ACHN (cell line): Measurements from ENCODE around the gene MEGF11.

Source experiments
- DNase-seq: peaks from one replicate; pipeline ENCODE4 v3.0.0-alpha.2; 2015
- in situ Hi-C: cut with HindIII; loops from 2 replicates; pipeline ENCODE4 v1.10.0; 2017; ENCODE audit warnings: low sequenced_read_pairs, low pct_ligation_motif_present, low pct_unique_long_range_greater_than_20kb

MEGF11 gene

DNA sequence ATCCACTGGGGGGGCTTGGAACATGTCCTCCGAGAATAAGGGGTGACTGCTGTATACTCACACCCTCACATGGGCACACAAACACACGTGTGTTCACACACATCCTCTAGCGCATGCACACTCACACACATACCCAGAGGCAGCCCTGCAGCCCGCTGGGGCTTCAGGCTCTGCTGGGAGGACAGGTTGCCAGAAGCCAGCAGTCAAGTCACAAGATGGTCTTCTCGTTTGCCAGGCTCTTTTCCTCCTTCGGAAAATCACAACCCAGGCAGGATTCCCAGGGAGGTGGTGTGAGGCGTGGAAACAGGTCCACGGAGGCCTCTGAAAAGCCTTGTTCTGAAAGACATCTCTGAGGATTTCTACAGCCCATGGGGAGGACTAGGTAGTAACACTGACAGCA lies 26.8 kb downstream of the MEGF11 start:
- no peak for DNase-seq
- in situ Hi-C loops, result no loop called here

DNA sequence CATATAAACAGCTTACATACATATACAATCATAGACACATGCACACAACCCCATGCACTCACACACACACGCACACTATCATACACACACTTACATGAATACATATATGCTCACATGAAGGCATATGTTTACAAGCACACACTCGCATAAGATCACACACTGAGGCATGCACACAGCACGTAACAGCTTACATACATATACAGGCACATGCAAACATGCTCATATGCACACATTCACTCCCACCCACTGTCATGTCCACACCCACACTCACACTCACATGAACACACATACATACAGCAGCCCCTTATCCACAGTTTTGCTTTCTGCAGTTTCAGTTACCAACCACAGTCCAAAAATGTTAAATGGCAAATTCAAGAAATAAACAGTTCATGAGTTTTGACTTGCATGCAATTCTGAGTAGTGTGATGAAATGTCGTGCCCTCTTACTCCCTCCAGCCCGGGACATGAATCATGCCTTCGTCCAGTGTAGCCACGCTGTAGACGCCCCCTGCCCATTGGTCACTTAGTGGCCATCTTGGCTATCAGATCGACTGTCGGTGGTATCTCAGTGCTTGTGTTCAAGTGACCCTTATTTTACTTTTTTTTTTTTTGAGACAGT lies 27.8 kb downstream of the MEGF11 start:
- in situ Hi-C loops, result no loop called here
- DNase-seq, result no peak

DNA sequence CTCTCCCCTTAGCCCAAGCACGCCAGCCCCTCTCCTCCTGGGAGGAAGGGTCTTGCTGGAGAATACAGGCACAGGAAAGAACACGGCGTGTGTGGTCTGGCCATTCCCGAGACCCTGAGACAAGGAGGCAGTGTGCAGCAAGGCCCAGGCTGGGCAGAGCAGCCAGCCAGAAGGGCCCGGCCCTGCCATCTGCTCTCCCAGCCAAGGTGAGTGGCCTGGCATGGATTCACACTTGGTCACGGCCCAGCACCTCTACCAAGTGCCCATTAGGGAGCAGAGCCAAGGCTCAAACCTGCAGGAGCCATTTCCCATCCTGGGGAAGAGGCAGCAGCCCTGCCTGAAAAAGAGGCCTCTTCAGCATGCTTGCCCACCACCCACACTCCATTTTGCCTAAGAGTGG lies 28.6 kb downstream of the MEGF11 start:
- DNase-seq, result no peak
- in situ Hi-C loops, result no loop called here

DNA sequence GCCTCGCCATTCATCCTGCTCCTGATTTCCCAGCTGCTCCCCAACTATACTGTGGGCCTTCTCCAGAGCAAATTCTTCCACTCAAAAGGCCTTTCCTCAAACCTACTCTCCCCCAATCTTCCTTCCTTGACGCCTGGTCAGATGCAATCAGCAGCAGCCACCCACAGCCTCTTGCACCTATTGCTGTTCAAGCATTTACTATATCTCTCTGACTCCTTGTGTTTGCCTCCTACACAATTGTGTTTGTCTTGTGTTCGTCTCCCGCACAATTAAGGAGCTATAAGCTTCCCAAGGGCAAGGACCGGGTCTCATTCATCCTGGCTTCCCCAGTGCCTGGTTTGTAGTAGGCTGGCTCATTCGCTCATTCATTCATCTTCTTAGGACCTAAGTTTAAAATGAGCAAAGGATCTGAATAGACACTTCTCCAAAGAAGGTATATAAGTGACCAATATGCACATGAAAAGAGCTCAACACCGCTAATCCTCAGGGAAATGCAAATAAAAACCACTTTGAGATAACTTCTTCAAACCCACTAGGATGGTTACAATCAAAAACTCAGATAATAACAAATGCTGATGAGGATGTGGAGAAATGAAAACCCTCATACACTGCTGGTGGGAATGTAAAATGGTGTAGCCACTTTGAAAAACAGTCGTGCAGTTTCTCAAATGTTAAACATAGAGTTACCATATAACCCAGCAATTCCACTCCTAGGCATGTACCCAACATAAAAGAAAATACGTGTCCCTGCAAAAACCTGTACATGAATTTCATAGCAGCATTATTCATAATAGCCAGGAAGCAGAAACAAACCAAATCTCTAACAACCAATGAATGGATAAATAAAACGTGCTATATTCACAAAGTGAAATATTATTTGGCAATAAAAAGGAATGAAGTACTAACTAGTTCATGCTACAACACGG lies 31.0 kb downstream of the MEGF11 start:
- no peak for DNase-seq
- in situ Hi-C loops, result no loop called here

DNA sequence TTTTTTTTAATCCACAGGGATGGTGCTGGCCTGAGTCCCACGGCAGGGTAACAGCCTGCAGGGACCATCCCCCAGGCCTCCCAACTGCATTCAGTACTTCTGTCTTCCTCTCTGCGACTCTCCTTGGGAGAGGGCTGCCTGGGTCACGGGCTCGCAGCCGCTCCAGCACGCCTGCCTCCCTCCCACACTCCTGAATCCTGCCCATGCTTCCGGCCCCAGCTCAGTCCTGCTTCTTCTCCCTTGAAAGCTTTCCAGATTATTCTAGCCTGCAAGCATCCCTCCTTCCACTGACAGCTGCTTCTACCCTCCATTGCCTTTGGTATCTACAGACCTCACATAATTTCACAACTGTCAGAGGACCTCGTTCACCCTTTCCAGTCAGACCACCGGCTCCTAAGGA lies 32.4 kb downstream of the MEGF11 start:
- no peak for DNase-seq
- in situ Hi-C loops, result no loop called here

DNA sequence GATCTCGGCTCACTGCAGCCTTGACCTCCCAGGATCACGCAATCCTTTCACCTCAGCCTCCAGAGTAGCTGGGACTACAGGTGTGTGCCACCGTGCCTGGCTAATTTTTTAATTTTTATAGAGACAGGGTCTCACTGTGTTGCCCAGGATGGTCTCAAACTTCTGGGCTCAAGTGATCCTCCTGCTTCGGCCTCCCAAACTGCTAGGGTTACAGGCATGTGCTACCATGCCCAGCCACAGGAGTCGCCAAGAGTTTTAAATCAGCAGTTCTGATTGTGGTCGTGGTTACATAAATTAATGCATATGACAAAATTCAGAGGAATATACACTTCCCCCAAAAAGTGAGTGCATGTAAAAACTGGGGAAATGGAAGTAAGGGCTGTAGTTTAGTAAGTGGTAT lies 32.9 kb downstream of the MEGF11 start:
- in situ Hi-C loops, result no loop called here
- DNase-seq, result no peak

DNA sequence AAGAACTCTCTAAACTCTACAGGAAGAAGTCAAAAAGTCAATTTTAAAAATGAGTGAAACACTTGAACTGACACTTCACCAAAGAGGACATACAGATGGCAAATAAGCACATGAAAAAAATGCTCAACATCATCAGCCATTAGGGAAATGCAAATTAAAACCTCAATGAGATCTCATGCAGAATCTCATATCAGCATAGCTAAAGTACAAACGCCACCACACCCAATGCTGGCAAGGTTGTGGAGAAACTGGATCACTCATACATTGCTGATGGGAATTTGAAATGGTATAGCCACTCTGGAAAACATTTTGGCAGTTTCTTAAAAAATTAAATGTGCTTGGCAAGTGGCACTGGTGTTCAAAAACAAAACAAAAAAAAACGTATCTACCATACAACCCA lies 34.2 kb downstream of the MEGF11 start:
- no peak for DNase-seq
- in situ Hi-C loops, result no loop called here

DNA sequence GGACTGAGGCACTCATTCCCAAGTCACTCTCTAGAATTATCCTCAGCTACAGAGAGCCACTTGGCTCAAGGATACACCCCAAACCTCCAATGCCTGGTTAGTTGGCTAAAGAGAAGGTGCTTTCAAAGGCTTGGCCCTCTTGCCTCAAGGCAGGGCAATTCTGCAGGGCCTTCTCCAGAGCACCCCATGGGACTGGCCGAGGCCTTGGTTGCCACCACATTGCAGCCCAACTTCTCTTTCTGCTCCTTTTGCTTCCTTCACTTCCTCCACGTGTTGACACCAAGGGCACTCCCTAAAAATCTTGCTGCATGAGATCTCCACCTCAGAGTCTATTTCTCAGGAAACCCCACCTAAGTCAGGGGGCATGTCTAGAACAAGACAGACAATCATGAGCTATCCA lies 36.7 kb downstream of the MEGF11 start:
- in situ Hi-C loops, result no loop called here
- no peak for DNase-seq

DNA sequence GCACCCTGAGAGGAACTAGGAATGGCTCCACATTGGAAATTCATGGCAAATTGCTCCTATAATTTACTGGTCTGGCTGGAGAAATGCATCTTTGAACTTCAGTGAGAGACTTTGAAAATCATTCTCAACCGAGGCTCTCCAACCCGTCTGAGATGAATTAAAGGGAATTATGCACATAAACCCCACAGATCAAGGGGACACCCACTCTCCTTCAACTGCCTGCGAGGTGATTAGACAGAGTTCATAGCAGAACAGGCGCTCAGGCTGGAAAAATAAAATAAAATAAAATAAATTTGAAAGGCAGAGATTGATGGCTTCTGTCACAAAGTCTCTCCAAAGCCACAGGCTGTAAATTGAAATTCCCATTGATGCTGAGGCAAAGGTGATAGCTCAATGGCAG lies 37.7 kb downstream of the MEGF11 start:
- in situ Hi-C loops, result no loop called here
- DNase-seq, result no peak

DNA sequence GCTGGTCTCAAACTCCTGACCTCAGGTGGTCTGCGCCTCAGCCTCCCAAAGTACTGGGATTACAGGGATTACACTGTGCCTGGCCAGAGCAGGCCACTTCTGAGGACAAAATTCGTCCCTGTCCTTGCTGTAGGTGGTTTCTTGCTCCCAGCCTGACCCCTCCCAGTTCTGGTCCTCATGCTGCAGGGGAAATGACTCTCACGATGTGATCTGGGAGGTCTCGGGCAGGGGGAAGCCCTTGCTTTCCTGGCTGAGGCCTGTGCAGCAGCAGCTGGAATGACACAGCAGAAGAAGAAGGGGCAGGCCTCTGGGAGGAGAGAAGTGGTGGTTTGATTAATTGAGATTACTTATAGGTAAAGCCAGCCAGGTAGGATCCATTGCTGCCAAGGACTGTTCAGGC lies 39.3 kb downstream of the MEGF11 start:
- in situ Hi-C loops, result no loop called here
- DNase-seq, result no peak

DNA sequence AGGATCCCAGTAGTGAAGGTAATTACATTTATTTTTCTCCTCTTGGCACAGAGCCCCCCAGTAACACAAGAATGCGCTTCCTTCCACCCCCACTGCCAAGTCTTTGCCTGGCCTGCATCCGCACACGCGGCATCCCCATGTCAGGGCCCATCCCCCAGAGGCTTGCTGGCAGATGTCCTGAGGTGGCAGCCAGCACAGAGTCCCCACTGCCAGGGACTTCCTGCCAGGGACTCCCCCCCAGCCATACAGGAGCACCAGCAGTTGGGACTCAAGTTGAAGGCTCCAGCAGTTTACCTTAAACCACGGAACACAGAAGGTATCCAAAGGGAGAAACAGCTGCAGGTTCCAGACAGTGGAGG lies 41.0 kb downstream of the MEGF11 start:
- DNase-seq, result no peak
- in situ Hi-C loops, result no loop called here

DNA sequence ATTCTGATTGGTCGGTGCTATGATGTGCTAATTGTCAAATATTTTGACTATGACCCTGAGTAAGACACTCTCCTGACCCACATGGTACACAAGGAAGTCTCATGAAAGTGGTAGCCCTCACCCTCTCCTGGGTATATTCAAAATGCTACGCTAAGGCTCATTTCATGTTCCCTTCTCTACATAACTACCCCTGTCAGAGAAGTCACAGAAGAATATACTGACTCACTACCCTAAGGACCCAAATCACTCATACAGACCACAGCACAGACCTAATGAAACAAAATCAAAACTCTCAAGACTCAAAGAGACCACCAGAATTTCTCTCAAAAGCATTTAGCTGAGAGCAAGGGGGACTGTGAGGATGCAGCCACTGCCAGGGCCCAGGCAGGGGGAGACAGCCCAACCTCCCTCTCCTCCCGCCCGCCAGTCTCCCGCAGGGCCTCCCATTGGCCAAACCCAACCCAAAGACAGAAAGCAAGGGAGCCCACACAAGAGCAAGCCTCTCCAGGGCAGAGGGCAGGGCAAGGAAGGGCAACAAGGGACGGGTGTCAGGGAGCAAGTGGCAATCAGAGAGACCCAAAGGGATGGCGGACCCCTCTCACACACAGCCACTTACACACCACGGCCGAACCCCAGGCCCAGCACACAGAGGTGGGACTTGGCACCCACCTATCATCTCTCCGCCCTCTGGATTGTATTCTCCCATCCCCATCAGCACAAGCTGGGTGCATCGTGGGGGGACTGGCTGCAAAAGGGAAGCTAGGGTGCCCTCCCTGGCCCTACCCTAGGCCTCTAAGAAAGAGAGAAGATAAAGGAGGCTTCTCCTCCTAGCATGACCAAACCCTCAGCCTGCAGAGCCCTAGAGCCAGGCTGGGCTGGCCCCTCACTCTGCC lies 41.6 kb downstream of the MEGF11 start:
- DNase-seq, result no peak
- in situ Hi-C loops, result no loop called here

DNA sequence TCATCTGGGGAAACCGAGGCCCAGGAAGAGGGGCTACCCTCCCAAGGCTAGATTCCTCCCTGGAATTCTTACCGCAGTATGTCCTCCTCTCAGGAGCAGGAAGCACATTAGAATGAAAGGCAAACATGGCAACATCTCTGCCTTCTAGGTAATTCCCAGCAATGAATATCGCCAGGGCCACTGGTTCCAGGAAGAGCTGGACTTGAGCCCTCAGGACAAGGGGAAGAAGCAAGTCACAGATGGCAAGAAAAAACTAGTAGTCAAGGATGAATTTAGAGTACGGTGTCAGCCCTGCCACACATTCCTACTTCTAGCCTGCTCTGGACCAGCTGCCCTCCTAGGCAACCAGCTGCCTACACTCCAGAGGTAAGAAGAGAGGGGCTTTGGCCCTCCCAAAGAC lies 42.9 kb downstream of the MEGF11 start:
- in situ Hi-C loops, result no loop called here

DNA sequence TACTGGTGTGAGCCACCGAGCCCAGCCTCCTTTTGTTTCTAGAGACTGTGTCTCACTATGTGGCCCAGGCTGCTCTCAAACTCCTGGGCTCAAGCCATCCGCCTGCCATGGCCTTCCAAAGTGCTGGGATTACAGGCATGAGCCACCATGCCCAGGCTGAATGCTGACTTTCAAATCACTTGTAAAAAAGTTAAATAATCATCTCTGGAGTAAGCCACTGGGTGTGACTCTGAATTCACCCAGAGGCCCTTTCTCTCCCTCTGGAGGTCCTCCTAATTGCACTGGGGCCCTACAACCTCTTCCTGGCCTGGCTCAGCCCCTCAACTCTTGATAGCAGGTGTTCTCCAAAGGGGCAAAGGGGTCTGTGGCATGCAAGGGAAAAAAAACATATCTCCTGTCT lies 54.8 kb downstream of the MEGF11 start:
- DNase-seq, result no peak
- in situ Hi-C loops, result no loop called here

More for the DNA sequence above, 42.9 kb downstream of the MEGF11 start:
- DNase-seq, result no peak

DNA sequence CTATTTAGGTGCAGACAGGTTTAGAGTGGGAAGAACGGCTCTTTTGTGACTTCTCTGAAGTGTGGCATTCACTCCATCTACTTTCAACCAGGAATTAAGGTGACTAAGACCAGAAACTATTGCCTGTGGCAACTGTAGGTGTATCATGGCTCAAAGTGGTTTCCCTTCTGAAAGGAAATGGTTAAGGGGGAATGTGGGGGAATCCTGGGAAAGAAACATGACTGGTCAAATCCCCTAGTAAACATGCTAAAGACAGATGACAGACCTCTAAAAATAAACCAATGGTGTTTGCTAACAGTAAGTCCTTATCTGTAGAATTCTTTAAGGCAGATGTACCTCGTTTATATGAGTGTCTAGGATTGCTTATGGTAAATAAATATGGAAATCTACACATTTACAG lies 56.9 kb downstream of the MEGF11 start:
- in situ Hi-C loops, result no loop called here

DNA sequence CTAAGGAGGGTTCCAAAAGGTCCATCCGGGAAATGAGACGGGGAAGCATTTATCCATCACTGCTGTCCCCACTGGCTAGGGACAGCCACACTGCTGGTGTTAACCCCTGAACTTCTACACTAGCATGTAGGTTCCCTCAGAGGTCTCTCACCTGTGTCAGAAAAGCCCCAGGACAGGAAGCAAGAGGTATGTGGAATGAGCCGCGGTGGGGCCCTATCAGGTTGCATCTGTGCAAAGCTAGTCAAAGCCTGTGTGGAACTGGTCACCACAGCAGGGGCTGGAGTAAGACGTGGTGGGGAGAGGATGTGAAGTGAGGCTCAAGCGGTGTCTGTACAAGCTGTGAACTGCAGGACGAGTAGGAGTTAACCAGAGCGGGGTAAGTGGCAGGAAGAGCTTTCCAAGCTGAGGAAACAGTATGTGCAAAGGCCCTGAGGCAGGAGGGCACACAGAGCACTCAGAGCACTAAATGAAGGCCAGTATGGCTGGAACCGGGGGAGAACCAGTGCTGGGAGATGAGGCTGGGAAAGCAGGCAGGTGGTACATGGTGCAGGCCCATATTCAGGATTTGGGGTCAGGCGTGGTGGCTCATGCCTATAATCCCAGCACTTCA lies 57.8 kb downstream of the MEGF11 start:
- DNase-seq, result no peak
- in situ Hi-C loops, result no loop called here

More for the DNA sequence above, 56.9 kb downstream of the MEGF11 start:
- DNase-seq, result peak; percentile 6

DNA sequence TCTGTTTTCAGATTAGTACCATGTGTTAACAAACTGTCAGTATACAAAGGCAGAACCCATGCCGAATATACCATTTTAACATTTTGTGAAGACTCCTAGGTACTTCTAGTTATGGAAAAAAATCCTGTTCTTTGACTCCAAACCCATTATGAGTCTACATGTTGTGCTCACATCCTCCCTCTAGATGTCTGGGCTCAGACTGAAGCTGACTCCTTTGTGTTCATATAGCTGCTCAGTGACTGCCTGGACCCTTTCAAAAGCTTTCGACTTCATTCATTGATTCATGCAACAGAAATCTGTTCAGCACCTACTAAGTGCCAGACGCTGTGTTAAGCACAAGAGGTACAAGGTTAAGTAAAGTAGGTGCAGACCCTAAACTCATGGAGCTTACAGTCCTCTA lies 60.5 kb downstream of the MEGF11 start:
- in situ Hi-C loops, result no loop called here
- DNase-seq, result no peak

DNA sequence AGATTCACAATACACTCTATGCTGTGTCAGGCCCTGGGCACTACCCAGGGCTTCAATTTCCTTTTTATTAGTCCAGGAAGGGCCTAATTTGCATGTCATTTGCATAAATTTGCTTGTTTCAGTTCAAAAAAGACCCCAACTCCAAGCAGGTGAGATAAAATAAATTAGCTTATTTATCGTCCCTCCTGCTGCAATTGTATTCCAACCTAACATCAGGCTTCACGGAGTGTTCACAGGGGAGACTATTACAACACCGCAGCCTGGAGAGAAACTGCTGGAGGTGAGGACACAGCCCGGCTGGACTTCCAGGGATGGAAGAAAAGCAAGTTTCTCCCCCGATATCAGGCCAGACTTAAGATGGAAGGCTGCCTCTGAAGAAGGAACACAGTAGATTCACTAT lies 62.8 kb downstream of the MEGF11 start:
- no peak for DNase-seq
- in situ Hi-C loops, result no loop called here

DNA sequence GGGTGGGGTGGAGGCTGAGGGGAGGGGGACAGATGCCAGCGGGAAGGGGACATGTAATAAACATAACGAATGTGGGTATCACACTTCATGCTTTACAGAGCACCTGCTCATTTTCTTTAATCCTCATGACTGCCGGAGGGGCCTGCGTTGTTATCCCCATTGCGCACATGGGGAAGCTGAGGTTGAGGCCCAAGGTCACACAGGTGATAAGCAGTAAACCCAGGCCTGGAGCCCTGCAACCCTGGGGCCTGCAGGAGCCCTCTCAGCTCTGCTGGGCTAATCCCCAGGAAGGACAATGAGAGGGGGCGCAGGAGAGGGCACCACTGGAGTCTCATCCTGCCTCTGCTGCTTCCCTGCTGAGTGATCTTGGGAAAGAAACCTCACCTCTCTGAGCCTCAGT lies 64.3 kb downstream of the MEGF11 start:
- in situ Hi-C loops, result no loop called here
- no peak for DNase-seq
